HG03135 (cell line): ENCODE measurements around the gene GNAS-AS1.

Source experiments
- ATAC-seq: cut with Tn5 transposase; IDR thresholded peaks from one replicate; pipeline ENCODE4 v1.9.1; 2021; ENCODE audit warnings: mild to moderate bottlenecking, moderate library complexity; ENCODE audit not compliant: unreplicated experiment

Gene GNAS-AS1

GRCh38 chr20:58886546-58886945 is 35.8 kb upstream of the GNAS-AS1 start:
- ATAC-seq = no peak

- no peak for ATAC-seq
Measured at GRCh38 chr20:58884966-58885365, 34.3 kb upstream of the GNAS-AS1 start.

DNA sequence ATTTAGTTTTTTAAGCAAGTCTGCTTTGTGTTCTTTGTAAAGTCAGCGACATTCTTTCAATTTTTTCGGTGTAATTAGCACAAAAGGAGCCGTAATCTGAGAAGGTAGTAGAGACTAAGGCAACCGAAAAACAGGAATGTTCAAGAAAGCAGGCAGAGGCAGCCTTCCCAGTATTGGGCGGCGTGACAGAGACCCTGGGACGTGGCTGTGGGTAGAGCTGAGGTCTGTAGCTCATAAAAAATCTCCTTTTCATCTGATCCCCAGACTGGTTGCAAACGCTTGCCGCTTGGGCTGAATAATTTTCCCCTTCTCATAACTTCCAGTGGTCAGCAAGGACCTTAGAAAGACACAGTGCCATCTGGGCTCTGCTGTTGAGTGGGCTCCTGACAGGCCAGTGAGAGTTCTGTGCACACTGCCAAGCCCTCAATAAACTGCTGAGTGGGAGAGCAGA is 32.6 kb upstream of the GNAS-AS1 start:
- ATAC-seq = no peak

GRCh38 chr20:58882704-58883089 is 32.0 kb upstream of the GNAS-AS1 start:
- no peak for ATAC-seq

- no peak for ATAC-seq
Measured at GRCh38 chr20:58880994-58881752, 30.5 kb upstream of the GNAS-AS1 start.

- no peak for ATAC-seq
Measured at GRCh38 chr20:58880441-58880840, 29.7 kb upstream of the GNAS-AS1 start.

DNA sequence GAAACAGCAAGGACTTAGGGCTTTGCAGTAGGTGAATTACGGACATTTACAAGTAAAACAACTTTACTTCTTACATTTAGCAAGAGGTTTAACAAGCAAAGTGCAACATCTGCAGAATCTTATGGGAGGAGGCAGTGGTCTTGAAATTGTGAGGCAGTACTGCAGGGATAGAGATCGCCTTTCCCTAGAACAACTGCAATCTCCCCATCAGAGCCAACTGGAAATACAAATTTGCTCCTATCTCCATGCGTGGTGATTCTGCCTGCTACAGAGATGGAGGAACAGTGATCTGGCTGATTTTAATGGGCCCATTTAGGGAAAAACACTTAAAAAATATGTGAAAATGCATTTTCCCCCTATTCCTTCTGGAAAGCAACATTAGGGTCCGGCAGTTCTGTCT is 27.7 kb upstream of the GNAS-AS1 start:
- no peak for ATAC-seq

DNA sequence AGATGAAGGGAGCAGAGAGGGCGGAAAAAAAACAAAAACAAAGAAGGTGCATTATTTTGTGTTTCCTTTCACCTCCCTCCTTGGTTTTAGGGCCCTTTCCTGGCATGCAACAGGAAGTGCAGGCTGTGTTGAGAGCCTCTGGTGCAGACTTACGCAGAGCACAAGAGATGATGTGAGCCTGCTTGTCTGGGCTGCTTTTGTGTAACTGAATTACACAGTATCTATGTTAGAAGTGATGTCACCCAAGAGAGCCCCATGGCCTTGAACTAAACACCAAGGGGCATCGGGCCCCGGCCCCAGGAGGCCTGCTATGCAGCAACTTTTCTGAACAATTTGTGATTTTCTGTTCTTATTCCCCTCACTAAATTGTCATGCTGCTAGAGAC is 27.3 kb upstream of the GNAS-AS1 start:
- ATAC-seq = no peak

- no peak for ATAC-seq
Measured at GRCh38 chr20:58877050-58877975, 26.6 kb upstream of the GNAS-AS1 start.

DNA sequence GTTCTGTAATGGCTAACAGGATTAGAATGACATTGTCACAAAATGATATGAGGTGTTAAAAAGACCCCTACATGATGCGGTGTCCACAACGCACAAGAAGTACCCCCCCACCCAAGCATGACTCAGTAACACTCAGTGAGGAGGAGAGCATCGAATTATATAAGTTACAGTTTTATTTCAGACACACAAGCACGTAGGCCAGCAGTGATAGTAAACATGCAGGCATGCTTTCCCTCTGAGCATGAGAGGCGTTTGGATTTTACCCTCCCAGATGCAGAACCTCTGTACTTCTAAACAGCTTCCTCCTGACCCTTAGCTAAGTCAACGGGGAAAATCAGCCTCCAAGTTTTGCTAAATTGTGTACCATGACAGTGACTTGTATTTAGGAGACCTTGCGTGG is 25.7 kb upstream of the GNAS-AS1 start:
- ATAC-seq = no peak

DNA sequence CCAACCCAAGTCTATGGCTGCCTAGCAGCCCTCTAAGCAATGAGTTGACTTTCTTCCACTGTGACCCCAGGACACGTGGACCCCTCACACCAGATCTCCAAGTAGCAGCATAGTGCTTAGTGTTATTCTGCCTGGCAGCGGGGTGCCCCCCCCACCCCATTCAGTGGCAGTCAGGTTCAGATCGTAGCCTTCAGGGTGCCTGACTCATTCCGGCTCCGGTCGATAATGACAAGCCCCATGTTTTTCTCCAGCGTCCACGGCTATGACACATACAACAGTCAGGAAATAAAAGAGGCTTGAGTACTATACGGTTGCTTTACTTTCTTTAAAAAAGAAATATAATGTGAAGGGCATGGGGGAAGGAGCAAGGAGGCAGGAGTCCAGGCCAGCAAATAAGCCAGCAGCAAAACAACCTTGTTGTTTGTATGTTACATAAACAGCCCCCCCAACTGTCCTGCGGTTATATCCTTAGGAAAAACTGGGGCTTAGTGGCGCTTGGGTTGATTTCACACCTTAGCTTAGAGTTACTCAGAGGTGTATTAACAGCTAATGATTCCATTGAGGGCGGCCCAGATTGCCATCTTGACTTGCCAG is 24.9 kb upstream of the GNAS-AS1 start:
- no peak for ATAC-seq

GRCh38 chr20:58875111-58875510 is 24.4 kb upstream of the GNAS-AS1 start:
- ATAC-seq = no peak

- no peak for ATAC-seq
Measured at GRCh38 chr20:58874469-58874868, 23.8 kb upstream of the GNAS-AS1 start.

DNA sequence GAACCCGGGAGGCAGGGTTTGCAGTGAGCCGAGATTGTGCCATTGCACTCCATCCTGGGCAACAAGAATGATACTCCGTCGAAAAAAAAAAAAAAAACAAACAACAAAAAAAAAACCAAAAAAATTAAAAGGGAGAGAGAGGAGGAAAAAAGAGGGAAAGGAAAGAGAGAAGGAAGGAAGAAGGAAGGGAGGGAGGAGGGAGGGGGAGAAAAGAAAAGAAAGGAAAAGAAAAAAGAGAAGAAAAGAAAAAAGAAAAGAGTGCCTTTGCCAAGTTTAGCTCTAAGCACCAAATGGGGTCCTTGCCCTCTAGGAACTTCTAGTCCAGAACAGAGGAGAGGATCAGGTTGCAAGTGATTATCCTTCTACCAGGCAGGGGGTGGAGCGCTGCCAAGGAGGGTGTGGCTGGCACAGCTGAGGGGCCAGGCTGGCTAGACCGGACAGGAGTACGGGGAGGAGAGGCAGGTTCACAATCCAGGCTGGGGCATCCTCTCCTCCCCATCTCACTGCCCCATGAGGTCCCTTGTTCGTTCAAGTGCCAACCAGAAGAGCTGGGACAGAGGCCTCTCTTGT is 20.9 kb upstream of the GNAS-AS1 start:
- no peak for ATAC-seq

GRCh38 chr20:58870293-58871014 is 19.8 kb upstream of the GNAS-AS1 start:
- no peak for ATAC-seq

GRCh38 chr20:58869662-58870227 is 19.0 kb upstream of the GNAS-AS1 start:
- ATAC-seq = no peak

DNA sequence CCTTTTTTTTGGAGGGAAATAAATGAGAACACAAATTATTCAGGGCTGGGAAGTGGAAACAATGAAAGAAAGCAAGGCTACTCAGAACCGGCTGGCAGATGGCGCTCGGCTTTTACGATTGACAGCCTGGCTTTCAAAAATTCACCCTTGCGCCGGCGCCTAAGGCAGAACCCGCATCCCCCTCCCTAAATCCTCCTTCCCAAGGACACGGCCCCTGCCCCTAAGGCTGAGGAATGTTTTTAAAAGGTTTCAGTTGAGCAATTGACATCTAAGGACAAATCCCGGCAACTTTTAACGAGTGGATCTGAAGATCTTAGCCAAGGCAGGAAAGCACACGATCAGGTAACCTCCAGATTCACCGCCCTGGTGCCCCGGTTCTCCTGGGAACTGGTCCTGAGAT is 18.1 kb upstream of the GNAS-AS1 start:
- ATAC-seq = no peak

DNA sequence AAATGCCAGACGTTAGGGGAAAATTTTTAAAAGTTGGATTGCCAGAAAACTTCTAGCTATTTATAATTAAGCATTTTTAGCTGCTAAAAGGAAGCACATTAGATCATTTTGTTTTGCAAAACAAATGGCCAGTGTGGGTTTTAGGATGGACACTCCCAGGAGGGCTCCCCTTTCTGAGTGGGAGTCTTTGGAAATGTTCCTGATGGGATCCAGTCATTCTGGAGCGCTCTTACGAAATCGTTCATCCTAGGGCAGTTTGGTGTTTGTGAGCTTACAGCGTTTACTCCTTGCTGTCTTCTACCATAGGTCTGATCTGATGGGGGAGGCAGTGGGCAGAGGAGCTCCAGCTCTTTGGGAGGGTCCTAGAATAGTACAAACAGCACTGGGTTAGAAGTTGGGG is 16.5 kb upstream of the GNAS-AS1 start:
- no peak for ATAC-seq

DNA sequence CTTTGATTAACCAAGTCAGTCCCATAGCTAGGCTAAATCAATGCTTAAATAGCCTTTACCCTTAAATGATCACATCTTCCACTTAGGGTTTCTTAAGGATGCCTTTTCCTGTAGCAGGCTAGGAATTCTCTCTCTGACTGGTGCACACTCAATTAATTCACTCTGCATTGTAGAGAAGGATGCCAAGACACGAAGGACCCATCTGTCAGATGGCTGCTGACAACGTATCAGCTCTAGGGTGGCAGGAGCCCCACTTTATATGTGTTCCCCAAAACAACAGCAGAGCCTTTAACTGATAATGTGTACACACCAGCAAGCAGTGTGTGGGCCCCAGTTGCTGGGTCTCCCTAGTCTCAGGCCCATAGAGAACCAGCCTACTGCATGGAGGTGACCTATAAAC is 15.1 kb upstream of the GNAS-AS1 start:
- ATAC-seq = no peak

GRCh38 chr20:58864346-58864745 is 13.6 kb upstream of the GNAS-AS1 start:
- ATAC-seq = no peak
